GM21717 (cell line): ENCODE measurements around the gene PCDHGA9.
"Not testable (repeated sequence)": the region's sequence is repeated elsewhere in the genome, so short reads cannot be mapped to it uniquely, and the experiment has no call there.

Experiments
- ATAC-seq: cut with Tn5 transposase; IDR thresholded peaks from one replicate; pipeline ENCODE4 v1.9.1; 2021; ENCODE audit warnings: mild to moderate bottlenecking, moderate library complexity; ENCODE audit not compliant: unreplicated experiment

PCDHGA9 gene

DNA sequence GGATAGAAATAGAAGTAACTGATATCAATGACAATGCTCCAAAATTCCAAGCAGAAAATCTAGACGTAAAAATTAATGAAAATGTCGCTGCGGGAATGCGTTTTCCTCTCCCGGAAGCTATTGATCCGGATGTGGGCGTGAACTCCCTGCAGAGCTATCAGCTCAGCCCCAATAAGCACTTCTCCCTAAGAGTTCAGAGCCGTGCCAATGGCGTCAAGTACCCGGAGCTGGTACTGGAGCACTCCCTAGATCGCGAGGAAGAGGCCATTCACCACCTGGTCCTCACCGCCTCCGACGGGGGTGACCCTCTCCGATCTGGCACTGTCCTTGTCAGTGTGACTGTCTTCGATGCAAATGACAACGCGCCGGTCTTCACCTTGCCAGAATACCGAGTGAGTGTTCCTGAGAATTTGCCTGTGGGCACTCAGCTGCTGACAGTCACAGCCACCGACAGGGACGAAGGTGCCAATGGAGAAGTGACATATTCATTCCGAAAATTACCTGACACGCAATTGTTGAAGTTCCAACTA lies 11.0 kb downstream of the PCDHGA9 start:
- no peak for ATAC-seq

DNA sequence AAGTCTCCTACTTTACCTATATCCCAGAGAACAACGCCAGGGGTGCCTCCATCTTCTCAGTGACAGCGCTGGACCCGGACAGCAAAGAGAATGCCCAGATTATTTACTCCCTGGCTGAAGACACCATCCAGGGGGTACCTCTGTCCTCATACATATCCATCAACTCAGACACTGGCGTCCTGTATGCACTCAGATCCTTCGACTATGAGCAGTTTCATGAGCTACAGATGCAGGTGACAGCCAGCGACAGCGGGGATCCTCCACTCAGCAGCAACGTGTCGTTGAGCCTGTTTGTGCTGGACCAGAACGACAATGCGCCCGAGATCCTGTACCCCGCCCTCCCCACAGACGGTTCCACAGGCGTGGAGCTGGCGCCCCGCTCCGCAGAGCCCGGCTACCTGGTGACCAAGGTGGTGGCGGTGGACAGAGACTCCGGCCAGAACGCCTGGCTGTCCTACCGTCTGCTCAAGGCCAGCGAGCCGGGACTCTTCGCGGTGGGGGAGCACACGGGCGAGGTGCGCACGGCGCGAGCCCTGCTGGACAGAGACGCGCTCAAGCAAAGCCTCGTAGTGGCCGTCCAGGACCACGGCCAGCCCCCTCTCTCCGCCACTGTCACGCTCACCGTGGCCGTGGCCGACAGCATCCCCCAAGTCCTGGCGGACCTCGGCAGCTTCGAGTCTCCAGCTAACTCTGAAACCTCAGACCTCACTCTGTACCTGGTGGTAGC lies 12.1 kb downstream of the PCDHGA9 start:
- ATAC-seq = not testable (repeated sequence)

DNA sequence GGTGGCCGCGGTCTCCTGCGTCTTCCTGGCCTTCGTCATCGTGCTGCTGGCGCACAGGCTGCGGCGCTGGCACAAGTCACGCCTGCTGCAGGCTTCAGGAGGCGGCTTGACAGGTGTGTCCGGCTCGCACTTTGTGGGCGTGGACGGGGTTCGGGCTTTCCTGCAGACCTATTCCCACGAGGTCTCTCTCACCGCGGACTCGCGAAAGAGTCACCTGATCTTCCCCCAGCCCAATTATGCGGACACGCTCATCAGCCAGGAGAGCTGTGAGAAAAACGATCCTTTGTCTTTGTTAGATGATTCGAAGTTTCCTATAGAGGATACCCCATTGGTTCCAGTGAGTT lies 12.7 kb downstream of the PCDHGA9 start:
- not testable (repeated sequence) for ATAC-seq

DNA sequence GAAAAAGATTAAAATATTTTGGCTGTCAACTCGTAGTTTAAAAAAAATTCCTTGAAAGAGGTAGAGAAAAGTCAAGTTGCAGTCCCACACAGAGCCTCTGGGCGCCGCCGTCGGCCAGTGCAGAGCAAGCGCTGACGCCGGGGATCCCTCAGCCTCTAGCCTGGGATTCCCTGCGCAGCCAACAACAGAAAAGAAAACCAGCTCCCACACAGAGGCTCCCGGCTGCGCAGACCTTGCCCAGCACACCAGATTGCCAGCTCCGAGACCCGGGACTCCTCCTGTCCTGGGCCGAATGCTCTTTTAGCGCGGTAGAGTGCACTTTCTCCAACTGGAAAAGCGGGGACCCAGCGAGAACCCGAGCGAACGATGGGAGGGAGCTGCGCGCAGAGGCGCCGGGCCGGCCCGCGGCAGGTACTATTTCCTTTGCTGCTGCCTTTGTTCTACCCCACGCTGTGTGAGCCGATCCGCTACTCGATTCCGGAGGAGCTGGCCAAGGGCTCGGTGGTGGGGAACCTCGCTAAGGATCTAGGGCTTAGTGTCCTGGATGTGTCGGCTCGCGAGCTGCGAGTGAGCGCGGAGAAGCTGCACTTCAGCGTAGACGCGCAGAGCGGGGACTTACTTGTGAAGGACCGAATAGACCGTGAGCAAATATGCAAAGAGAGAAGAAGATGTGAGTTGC lies 15.1 kb downstream of the PCDHGA9 start, which contains the start of gene PCDHGB7:
PCDHGB7 (plus strand) TSS at position 184 of the 679 bp plus-strand sequence; CDS start at position 367, 183 bp downstream.
- ATAC-seq = peak; percentile 70

DNA sequence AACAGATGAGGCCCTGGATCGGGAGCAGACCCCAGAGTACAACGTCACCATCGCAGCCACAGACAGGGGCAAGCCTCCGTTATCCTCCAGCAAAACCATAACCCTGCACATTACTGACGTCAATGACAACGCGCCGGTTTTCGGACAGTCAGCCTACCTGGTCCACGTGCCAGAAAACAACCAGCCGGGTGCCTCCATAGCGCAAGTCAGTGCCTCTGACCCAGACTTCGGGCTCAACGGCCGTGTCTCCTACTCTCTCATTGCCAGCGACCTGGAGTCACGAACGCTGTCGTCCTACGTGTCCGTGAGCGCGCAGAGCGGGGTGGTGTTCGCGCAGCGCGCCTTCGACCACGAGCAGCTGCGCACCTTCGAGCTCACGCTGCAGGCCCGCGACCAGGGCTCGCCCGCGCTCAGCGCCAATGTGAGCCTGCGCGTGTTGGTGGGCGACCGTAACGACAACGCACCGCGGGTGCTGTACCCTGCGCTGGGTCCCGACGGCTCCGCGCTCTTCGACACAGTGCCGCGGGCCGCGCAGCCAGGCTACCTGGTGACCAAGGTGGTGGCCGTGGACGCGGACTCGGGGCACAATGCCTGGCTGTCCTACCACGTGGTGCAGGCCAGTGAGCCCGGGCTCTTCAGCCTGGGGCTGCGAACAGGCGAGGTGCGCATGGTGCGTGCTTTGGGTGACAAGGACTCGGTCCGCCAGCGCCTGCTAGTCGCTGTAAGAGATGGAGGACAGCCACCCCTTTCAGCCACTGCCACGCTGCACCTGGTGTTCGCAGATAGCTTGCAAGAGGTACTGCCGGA lies 16.7 kb downstream of the PCDHGA9 start:
- ATAC-seq = no peak

DNA sequence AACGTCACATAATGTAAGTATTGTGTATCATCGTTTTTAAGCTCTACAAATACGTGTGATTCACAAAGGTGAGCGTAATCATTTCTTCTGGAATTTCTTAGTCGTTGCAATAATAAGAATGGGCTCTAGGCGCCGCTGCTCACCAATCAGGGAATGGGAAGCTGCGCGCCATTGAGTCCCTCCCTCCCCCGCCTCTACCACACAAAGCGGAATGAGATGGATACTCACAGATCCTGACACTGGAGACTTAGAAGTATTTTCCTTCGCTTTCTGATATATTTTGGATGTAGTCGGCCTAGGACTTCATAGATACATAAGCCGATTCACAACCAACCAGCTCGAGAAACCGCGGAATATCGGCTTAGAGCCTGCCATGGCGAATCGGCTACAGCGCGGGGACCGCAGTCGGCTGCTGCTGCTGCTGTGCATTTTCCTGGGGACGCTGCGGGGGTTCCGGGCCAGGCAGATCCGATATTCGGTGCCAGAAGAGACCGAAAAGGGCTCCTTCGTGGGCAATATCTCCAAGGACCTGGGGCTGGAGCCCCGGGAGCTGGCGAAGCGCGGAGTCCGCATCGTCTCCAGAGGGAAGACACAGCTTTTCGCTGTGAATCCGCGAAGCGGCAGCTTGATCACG lies 18.4 kb downstream of the PCDHGA9 start, which contains the start of gene PCDHGA11:
PCDHGA11 (plus strand) TSS at position 197 of the 634 bp plus-strand sequence; CDS start at position 374, 177 bp downstream.
- peak; percentile 76 for ATAC-seq

DNA sequence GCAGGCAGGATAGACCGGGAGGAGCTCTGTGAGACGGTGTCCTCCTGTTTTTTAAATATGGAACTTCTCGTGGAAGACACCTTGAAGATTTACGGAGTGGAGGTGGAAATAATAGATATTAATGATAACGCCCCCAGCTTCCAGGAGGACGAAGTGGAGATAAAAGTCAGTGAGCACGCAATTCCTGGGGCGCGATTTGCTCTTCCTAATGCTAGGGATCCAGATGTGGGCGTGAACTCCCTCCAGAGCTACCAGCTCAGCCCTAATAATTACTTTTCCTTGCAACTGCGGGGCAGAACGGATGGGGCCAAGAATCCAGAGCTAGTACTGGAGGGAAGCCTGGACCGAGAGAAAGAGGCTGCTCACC lies 18.9 kb downstream of the PCDHGA9 start:
- ATAC-seq = no peak

DNA sequence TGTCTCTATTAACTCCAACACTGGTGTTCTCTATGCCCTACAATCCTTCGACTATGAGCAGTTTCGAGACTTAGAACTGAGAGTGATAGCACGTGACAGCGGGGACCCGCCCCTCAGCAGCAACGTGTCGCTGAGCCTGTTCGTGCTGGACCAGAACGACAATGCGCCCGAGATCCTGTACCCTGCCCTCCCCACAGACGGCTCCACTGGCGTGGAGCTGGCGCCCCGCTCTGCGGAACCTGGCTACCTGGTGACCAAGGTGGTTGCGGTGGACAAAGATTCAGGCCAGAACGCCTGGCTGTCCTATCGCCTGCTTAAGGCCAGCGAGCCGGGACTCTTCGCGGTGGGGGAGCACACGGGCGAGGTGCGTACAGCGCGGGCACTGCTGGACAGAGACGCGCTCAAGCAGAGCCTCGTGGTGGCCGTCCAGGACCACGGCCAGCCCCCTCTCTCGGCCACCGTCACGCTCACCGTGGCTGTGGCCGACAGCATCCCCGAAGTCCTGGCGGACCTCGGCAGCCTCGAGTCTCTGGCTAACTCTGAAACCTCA lies 20.2 kb downstream of the PCDHGA9 start:
- ATAC-seq = no peak

DNA sequence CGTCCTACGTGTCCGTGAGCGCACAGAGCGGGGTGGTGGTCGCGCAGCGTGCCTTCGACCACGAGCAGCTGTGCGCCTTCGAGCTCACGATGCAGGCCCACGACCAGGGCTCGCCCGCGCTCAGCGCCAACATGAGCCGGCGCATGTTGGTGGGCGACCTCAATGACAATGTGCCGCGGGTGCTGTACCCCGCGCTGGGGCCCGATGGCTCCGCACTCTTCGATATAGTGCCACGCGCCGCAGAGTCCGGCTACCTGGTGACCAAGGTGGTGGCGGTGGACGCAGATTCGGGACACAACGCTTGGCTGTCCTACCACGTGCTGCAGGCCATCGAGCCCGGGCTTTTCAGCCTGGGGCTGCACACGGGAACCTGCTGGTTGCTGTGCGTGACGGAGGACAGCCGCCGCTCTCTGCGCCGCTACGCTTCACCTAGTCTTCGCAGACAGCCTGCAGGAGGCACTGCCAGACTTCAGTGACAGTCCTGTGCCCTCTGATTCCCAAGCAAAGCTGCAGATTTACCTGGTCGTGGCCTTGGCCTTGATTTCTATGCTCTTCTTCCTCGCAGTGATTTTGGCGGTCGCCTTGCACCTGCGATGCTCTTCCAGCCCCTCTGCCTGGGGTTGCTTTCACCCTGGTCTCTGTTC lies 25.3 kb downstream of the PCDHGA9 start:
- ATAC-seq = no peak

DNA sequence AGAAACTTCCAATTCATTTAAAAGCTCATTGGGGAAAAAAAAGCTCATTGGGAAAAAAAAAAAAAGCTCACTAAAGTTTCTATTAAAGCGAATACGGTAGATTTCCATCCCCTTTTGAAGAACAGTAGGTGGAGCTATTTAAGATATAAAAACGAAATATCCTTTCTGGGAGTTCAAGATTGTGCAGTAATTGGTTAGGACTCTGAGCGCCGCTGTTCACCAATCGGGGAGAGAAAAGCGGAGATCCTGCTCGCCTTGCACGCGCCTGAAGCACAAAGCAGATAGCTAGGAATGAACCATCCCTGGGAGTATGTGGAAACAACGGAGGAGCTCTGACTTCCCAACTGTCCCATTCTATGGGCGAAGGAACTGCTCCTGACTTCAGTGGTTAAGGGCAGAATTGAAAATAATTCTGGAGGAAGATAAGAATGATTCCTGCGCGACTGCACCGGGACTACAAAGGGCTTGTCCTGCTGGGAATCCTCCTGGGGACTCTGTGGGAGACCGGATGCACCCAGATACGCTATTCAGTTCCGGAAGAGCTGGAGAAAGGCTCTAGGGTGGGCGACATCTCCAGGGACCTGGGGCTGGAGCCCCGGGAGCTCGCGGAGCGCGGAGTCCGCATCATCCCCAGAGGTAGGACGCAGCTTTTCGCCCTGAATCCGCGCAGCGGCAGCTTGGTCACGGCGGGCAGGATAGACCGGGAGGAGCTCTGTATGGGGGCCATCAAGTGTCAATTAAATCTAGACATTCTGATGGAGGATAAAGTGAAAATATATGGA lies 27.9 kb downstream of the PCDHGA9 start, which contains the start of gene PCDHGA12:
PCDHGA12 (plus strand) TSS at position 176 of the 782 bp plus-strand sequence; CDS start at position 429, 253 bp downstream.
- peak; percentile 93 for ATAC-seq

DNA sequence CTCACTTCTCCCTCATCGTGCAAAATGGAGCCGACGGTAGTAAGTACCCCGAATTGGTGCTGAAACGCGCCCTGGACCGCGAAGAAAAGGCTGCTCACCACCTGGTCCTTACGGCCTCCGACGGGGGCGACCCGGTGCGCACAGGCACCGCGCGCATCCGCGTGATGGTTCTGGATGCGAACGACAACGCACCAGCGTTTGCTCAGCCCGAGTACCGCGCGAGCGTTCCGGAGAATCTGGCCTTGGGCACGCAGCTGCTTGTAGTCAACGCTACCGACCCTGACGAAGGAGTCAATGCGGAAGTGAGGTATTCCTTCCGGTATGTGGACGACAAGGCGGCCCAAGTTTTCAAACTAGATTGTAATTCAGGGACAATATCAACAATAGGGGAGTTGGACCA lies 28.7 kb downstream of the PCDHGA9 start:
- ATAC-seq = peak; percentile 34

DNA sequence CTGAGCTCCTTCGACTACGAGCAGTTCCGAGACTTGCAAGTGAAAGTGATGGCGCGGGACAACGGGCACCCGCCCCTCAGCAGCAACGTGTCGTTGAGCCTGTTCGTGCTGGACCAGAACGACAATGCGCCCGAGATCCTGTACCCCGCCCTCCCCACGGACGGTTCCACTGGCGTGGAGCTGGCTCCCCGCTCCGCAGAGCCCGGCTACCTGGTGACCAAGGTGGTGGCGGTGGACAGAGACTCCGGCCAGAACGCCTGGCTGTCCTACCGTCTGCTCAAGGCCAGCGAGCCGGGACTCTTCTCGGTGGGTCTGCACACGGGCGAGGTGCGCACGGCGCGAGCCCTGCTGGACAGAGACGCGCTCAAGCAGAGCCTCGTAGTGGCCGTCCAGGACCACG lies 29.7 kb downstream of the PCDHGA9 start:
- ATAC-seq = not testable (repeated sequence)

DNA sequence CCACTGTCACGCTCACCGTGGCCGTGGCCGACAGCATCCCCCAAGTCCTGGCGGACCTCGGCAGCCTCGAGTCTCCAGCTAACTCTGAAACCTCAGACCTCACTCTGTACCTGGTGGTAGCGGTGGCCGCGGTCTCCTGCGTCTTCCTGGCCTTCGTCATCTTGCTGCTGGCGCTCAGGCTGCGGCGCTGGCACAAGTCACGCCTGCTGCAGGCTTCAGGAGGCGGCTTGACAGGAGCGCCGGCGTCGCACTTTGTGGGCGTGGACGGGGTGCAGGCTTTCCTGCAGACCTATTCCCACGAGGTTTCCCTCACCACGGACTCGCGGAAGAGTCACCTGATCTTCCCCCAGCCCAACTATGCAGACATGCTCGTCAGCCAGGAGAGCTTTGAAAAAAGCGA lies 30.1 kb downstream of the PCDHGA9 start:
- not testable (repeated sequence) for ATAC-seq

DNA sequence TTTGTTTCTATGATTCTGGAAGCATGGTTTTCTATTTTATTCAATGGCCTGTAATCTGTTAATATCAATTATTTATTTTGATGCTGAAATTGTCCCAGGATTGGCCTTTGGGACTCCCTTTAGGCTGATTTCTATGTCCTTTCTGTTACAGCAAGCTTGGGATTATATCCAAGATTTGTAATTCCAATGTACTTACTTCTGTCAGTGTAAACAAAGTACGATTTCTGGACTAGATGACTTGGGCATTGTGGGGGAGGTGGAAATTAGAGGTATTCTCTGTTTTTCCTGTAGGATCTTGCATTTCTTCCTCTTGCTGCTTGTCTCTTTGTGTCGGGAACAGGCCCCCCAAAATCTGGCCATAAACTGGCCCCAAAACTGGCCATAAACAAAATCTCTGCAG lies 31.4 kb downstream of the PCDHGA9 start:
- ATAC-seq = no peak

DNA sequence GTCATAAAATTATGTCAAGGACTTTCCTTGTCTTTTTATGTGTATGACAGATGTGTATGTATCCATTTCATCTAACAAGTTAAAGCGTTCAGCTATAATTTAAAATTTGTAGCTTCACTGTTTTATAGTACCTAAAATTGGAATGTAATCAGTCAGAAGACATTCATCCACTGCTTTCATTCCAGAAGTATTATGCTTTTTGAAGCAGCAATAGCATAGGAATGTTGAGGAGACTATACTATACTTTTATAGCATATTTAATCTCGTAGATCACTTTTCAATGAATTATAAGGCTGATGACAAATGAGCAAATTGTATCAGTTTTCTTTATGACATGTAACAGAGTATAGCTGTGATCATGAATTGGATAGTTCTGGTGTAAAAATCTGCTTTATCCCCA lies 34.6 kb downstream of the PCDHGA9 start:
- no peak for ATAC-seq

DNA sequence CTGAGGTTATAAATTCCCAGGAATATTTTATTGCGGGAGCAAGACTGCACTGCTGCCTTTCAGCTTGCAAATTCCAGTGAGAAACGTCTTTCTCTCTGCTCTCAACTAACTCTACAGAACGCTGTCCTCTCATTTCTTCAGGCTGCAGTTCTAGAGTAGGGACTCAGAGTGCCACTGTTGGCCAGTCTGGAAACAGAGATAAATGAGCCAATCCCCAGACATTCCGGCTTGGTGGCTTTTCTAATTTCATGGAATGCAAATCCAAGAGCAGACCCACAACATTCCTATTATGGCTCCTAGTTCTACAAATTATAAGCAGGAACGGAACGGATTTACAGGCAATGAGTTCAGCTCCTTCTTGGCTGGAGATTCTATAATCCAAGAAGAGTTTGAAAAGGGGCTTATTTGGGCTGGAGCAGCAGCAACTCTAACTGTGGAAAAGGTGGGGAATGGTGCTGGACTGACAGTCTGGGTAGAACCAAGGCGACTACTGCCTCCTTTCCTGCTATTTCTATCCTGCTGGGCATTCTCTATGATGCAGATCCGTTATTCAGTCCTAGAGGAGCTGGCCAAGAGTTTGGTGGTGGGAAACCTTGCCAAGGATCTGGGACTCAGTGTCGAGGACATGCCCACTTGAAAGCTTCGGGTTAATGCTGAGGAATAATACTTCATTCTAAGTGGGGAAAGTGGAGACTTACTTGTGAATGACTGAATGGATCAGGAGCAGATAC lies 37.0 kb downstream of the PCDHGA9 start:
- ATAC-seq = no peak

DNA sequence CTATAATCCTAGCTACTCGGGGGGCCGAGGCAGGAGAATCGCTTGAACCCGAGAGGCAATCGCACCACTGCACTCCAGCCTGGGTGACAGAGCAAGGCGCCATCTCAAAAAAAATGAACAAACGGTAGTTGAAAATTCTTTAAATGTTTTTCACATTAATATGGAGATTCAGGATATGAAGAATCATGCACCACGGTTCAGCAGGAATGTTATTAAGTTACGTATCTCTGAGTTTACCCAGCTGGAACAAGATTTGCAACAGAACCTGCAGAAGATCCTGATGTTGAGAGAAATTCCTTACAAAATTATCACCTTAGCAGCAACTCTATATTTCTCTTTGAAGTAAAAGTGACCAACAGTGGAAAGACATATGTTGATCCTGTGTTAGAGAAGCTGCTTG lies 37.8 kb downstream of the PCDHGA9 start:
- no peak for ATAC-seq

DNA sequence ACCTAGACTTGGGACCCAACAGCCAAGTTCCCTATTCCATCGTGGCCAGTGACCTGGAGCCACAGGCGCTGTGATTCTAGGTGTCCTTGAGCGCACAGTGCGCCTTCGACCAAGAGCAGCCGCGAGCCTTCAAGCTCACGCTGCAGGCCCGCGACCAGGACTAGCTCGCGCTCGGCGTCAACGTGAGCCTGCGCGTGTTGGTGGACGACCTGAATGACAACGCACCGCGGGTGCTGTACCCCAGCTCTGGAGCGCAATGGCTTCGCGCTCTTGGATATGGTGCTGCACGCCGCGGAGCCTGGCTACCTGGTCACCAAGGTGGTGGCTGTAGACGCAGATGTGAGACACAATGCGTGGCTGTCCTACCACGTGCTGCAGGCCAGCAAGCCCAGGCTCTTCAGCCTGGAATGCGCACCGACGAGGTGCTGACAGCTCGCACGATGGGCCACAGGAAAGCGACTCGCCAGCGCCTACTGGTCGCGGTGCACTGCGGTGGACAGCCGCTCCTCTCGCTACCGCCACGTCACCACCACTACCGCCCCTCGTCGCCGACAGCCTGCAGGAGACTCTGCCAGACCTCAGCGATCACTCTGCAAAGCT lies 39.1 kb downstream of the PCDHGA9 start:
- no peak for ATAC-seq
